Lung (tissue), 12 donors: ENCODE data around the gene HIPK4. TPM values are rescaled to one million over a fixed set of nuclear protein-coding genes. Genes with fewer than 3 reads are reported as not detected.
A peak's percentile ranks its signal among the peaks of the same experiment; 100 is the strongest.

Experiments used
- ATAC-seq: fragments of 200-7000 bp; cut with Tn5 transposase; one replicate; pipeline ENCODE4 v1.9.1; 2020; ENCODE audit warnings: moderate number of reproducible peaks; ENCODE audit not compliant: insufficient read depth, low FRiP score
- DNase-seq, 3 donors: peaks; one replicate each; pipeline ENCODE4 v3.0.0-alpha.2; 2013 to 2017
- H3K27ac ChIP-seq, 2 donors: one replicate each; pipeline ENCODE4 v1.5.1; 2013; ENCODE audit warnings: mild to moderate bottlenecking in 2 of 2, moderate library complexity in 2 of 2, control low read depth in 1 of 2, inconsistent platforms in 1 of 2, low read depth in 1 of 2, low read length in 1 of 2
- H3K27me3 ChIP-seq, 3 donors: one replicate each; pipeline ENCODE4 v1.5.1; 2013; ENCODE audit warnings: low read length in 2 of 3; ENCODE audit not compliant: control insufficient read depth in 3 of 3, insufficient read depth in 3 of 3
- H3K36me3 ChIP-seq, 4 donors: one replicate each; pipeline ENCODE4 v1.5.1; 2013; ENCODE audit warnings: low read length in 4 of 4, mild to moderate bottlenecking in 1 of 4, moderate library complexity in 1 of 4; ENCODE audit not compliant: control insufficient read depth in 4 of 4, insufficient read depth in 4 of 4
- H3K4me1 ChIP-seq, 5 donors: one replicate each; pipeline ENCODE4 v1.5.1; 2013; ENCODE audit warnings: low read length in 5 of 5, mild to moderate bottlenecking in 2 of 5, moderate library complexity in 1 of 5; ENCODE audit not compliant: control insufficient read depth in 5 of 5, insufficient read depth in 5 of 5
- H3K4me3 ChIP-seq: one replicate; pipeline ENCODE4 v1.5.1; 2013; ENCODE audit warnings: mild to moderate bottlenecking, control low read depth, moderate library complexity
- H3K9ac ChIP-seq, 2 donors: one replicate each; pipeline ENCODE4 v1.5.1; 2013; ENCODE audit warnings: low read length in 2 of 2, control low read depth in 1 of 2; ENCODE audit not compliant: insufficient read depth in 1 of 2
- H3K9me3 ChIP-seq, 4 donors: one replicate each; pipeline ENCODE4 v1.5.1; 2013; ENCODE audit warnings: low read length in 3 of 4, mild to moderate bottlenecking in 1 of 4, moderate library complexity in 1 of 4; ENCODE audit not compliant: control insufficient read depth in 4 of 4, insufficient read depth in 3 of 4
- WGBS, 2 donors: extraction: QIAGEN DNeasy Blood & Tissue Kit; methylation state at CpG; one replicate each; pipeline ENCODE4 v1.1.7; 2013; 5-methylcytosine and 5-hydroxymethylcytosine counted together
- polyA plus RNA-seq, 2 donors: library from polyadenylated mRNA; stranded (reverse); fragments of 200-250 nt; gene quantifications; one replicate each; pipeline ENCODE4 v1.2.1, GENCODE V29; 2013
- total RNA-seq, 2 donors: library from RNA; depleted of rRNA in 1 of 2; stranded (reverse); fragments of >200 nt in 1 of 2; gene quantifications; one replicate each; pipeline ENCODE4 v1.2.1, GENCODE V29; 2014 to 2021
- TF ChIP-seq, protein P1 (sequence below): IDR thresholded peaks from 2 replicates; pipeline ENCODE4 v1.5.1; 2012; ENCODE audit warnings: mild to moderate bottlenecking; ENCODE audit errors: control extremely low read depth, extremely low read depth
- donor health status: control.
- donor health status: control.
- donor health status: Bipolar disorder and iron deficiency.
- donor health status: healthy.
- donor health status: DM: yes; HTN: yes; CAD: no.

HIPK4 gene
- total and polyA plus RNA-seq, 4 donors = 0.10 to 0.43 (median 0.22) TPM; not detected in 1

DNA sequence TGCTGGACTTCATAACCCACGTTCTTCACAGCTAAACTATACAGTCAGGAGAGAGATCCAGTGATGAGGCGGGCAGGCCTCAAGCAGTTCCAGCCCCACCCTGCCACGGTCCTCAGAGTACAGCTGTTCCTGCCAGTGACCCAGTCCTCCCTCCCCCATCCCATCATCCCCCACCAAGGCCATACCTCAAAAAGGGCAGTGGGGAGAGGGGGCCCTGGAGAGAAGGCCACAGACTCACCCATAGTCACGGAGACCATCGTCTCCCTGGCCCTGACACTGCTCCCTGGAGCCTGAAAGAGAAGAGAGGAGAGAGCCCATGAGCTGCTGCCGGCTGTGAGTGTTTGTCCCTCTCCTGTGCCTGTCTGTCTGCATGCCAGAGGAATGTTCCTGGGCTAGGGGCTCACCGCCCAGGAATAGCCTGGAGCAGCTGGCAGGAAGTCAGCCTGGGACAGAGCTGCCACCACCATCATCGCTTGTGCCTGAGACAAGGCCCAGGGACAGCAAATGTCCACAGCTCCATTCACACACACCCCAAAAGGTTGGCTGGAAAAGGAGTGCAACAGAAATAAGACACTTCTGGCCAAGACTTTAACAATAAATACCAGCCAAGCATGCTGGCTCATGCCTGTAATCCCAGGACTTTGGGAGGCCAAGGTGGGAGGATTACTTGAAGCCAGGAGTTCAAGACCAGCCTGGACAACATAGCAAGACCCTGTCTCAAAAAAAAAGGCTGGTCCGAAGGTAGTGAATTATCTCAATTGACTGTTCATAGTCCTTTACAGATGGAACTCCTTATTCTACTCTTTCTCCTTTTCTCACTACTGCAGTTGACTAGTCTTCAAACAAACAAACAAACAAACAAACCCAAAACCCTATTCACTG, 48.1 kb downstream of the HIPK4 start:
- TF ChIP-seq, protein P1, sequence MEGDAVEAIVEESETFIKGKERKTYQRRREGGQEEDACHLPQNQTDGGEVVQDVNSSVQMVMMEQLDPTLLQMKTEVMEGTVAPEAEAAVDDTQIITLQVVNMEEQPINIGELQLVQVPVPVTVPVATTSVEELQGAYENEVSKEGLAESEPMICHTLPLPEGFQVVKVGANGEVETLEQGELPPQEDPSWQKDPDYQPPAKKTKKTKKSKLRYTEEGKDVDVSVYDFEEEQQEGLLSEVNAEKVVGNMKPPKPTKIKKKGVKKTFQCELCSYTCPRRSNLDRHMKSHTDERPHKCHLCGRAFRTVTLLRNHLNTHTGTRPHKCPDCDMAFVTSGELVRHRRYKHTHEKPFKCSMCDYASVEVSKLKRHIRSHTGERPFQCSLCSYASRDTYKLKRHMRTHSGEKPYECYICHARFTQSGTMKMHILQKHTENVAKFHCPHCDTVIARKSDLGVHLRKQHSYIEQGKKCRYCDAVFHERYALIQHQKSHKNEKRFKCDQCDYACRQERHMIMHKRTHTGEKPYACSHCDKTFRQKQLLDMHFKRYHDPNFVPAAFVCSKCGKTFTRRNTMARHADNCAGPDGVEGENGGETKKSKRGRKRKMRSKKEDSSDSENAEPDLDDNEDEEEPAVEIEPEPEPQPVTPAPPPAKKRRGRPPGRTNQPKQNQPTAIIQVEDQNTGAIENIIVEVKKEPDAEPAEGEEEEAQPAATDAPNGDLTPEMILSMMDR = no peak
- Histone ChIP-seq H3K27me3 (no peaks in the 10 kb centered on the region), H3K4me1 (peaks cover 0 to 6% (median 2%) of the 10 kb centered on the region in 5 donors), H3K4me3 (no peak overlapping the region), H3K9ac (no peak overlapping the region), H3K36me3 (peaks cover 0 to 10% (median 7%) of the 10 kb centered on the region in 4 donors), H3K27ac (peak overlapping the region; percentile 34 to 88), H3K9me3 (no peaks in the 10 kb centered on the region)
- 72 to 74% methylated on average over 9 of the region's 9 CpGs for WGBS, 2 donors
- peak in 1 of 3 donors; percentile 4 for DNase-seq
- no peak for ATAC-seq

DNA sequence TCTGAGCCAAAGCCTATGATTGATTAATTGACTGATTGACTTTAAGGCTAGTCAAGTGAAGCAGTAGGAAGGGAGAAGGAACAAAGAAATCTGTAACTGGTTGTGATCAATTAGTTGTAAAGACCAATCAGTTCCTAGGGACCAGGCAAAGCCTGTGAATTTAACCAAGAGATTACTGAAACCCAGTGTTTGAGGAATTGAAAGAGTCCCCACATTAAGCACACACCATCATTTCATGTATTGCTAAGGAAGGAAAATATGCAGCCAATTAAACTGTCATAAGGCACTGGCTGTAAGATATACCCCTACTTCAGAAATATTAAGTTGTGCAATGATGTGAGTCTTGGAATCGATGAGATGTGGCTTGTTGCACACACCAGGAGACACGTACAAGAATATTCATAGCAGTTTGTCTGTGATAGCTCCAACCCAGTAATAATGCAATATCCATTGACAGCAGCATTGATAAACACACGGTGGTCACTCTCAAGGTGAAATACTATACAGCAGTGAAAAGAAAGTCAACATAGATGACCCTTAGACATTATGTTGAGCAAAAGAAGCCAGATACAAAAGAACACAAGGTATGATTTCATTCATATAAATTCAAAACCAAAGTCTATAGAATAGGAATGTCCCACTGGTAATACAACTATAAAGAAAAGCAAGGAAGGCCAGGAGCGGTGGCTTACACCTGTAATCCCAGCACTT, 50.8 kb downstream of the HIPK4 start:
- H3K9me3 ChIP-seq = no peaks in the 10 kb centered on the region
- peaks cover 0 to 7% (median 0%) of the 10 kb centered on the region in 5 donors for H3K4me1 ChIP-seq
- no peak overlapping the region for H3K4me3 ChIP-seq
- WGBS, 2 donors = 85 to 88% methylated on average over 4 of the region's 4 CpGs
- peaks cover 0 to 19% (median 13%) of the 10 kb centered on the region in 4 donors for H3K36me3 ChIP-seq
- TF ChIP-seq, protein P1 = no peak
- H3K27me3 ChIP-seq = no peaks in the 10 kb centered on the region
- H3K27ac ChIP-seq = no peak overlapping the region
- no peak for DNase-seq
- H3K9ac ChIP-seq = no peak overlapping the region
- ATAC-seq = no peak

DNA sequence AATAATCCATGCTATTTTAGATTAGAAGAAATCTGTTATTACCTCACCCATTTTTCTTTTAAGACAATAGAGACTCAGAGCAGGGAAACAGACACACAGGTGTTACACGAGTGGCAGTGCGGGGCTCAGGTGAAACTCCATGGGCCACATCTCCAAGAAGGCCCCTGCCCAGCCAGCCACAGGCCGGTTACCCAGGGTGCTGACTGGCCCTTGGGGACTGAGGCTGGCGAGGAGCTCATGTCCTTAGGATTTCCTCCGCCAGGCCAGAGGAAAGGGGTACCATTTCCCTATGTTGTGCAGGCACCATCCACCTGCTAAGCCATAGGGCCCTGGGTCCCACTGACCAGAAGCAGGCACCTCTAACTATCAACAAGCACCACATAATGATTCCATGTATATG, 52.4 kb downstream of the HIPK4 start:
- Histone ChIP-seq H3K4me1 (peaks cover 0 to 7% (median 0%) of the 10 kb centered on the region in 5 donors), H3K9me3 (no peaks in the 10 kb centered on the region), H3K27me3 (no peaks in the 10 kb centered on the region), H3K27ac (no peak overlapping the region), H3K9ac (no peak overlapping the region), H3K36me3 (peaks cover 7 to 24% (median 18%) of the 10 kb centered on the region in 4 donors), H3K4me3 (no peak overlapping the region)
- TF ChIP-seq, protein P1 = no peak
- WGBS, 2 donors = 95 to 96% methylated on average over 5 of the region's 5 CpGs
- DNase-seq (no peak), ATAC-seq (no peak)
